HG03460 (cell line): Measurements from ENCODE around the gene DDR2.
"Not testable (repeated sequence)": the region's sequence is repeated elsewhere in the genome, so short reads cannot be mapped to it uniquely, and the experiment has no call there.

ENCODE experiments used
- ATAC-seq: cut with Tn5 transposase; IDR thresholded peaks from one replicate; pipeline ENCODE4 v1.9.1; 2021; ENCODE audit not compliant: unreplicated experiment

The DDR2 gene

GRCh38 chr1:162632217-162632666, at the start of gene DDR2:
TSS of gene DDR2 (plus strand) at chr1:162632464. CDS start at chr1:162719064, 86,600 bp downstream.
- ATAC-seq: no peak

GRCh38 chr1:162582901-162583300, 49.4 kb upstream of the DDR2 start:
- ATAC-seq: not testable (repeated sequence)

GRCh38 chr1:162585101-162585500, 47.2 kb upstream of the DDR2 start:
- ATAC-seq: not testable (repeated sequence)

- ATAC-seq: no peak
Observed at GRCh38 chr1:162587347-162587746, 44.9 kb upstream of the DDR2 start.

GRCh38 chr1:162587761-162588260, 44.5 kb upstream of the DDR2 start:
- no peak for ATAC-seq

GRCh38 chr1:162590101-162590500, 42.2 kb upstream of the DDR2 start:
- ATAC-seq: no peak

- no peak for ATAC-seq
Observed at GRCh38 chr1:162590686-162591085, 41.6 kb upstream of the DDR2 start.

- ATAC-seq: no peak
Observed at GRCh38 chr1:162596514-162597170, 35.6 kb upstream of the DDR2 start.

GRCh38 chr1:162599451-162599850, 32.8 kb upstream of the DDR2 start:
- no peak for ATAC-seq

GRCh38 chr1:162603117-162603516, 29.1 kb upstream of the DDR2 start:
- not testable (repeated sequence) for ATAC-seq

GRCh38 chr1:162605225-162605927, 26.9 kb upstream of the DDR2 start:
- ATAC-seq: no peak

GRCh38 chr1:162609306-162609705, 23.0 kb upstream of the DDR2 start:
- no peak for ATAC-seq

GRCh38 chr1:162612606-162613400, 19.5 kb upstream of the DDR2 start:
- no peak for ATAC-seq

- no peak for ATAC-seq
Observed at GRCh38 chr1:162616848-162617247, 15.4 kb upstream of the DDR2 start.

- no peak for ATAC-seq
Observed at GRCh38 chr1:162617513-162617912, 14.8 kb upstream of the DDR2 start.

- ATAC-seq: no peak
Observed at GRCh38 chr1:162619076-162619475, 13.2 kb upstream of the DDR2 start.

- ATAC-seq: no peak
Observed at GRCh38 chr1:162621256-162621655, 11.0 kb upstream of the DDR2 start.

GRCh38 chr1:162625679-162626078, 6.6 kb upstream of the DDR2 start:
- ATAC-seq: no peak

- no peak for ATAC-seq
Observed at GRCh38 chr1:162626094-162626493, 6.2 kb upstream of the DDR2 start.

GRCh38 chr1:162626761-162627160, 5.5 kb upstream of the DDR2 start:
- no peak for ATAC-seq

GRCh38 chr1:162627662-162628296, 4.5 kb upstream of the DDR2 start:
- no peak for ATAC-seq
